WI38 (cell line): Measurements from ENCODE around the gene SIRPG.
"Not testable (repeated sequence)": the region's sequence is repeated elsewhere in the genome, so short reads cannot be mapped to it uniquely, and the experiment has no call there.

Experiments used
- H3K4me3 ChIP-seq: 2 replicates; pipeline ENCODE4 v1.5.1; 2011; ENCODE audit warnings: low read depth, mild to moderate bottlenecking, control low read depth, low read length
- TF ChIP-seq, protein P1 (sequence below): IDR thresholded peaks from 2 replicates; pipeline ENCODE4 v1.5.1; 2012; ENCODE audit warnings: low read depth, mild to moderate bottlenecking, control low read depth, low read length

Gene SIRPG

GRCh38 chr20:1618954-1619540 lies 38.5 kb downstream of the SIRPG start:
- H3K4me3 ChIP-seq = no peak overlapping the region
- TF ChIP-seq, protein P1, sequence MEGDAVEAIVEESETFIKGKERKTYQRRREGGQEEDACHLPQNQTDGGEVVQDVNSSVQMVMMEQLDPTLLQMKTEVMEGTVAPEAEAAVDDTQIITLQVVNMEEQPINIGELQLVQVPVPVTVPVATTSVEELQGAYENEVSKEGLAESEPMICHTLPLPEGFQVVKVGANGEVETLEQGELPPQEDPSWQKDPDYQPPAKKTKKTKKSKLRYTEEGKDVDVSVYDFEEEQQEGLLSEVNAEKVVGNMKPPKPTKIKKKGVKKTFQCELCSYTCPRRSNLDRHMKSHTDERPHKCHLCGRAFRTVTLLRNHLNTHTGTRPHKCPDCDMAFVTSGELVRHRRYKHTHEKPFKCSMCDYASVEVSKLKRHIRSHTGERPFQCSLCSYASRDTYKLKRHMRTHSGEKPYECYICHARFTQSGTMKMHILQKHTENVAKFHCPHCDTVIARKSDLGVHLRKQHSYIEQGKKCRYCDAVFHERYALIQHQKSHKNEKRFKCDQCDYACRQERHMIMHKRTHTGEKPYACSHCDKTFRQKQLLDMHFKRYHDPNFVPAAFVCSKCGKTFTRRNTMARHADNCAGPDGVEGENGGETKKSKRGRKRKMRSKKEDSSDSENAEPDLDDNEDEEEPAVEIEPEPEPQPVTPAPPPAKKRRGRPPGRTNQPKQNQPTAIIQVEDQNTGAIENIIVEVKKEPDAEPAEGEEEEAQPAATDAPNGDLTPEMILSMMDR = no peak

- TF ChIP-seq, protein P1 = no peak
- no peak overlapping the region for H3K4me3 ChIP-seq
Measured at GRCh38 chr20:1618479-1618878, 39.1 kb downstream of the SIRPG start.

- TF ChIP-seq, protein P1 = no peak
- no peak overlapping the region for H3K4me3 ChIP-seq
Measured at GRCh38 chr20:1616858-1617434, 40.6 kb downstream of the SIRPG start.

GRCh38 chr20:1610404-1610803 lies 47.2 kb downstream of the SIRPG start:
- not testable (repeated sequence) for H3K4me3 ChIP-seq

- H3K4me3 ChIP-seq = not testable (repeated sequence)
Measured at GRCh38 chr20:1608678-1609347, 48.8 kb downstream of the SIRPG start.

GRCh38 chr20:1600736-1601135 lies 56.8 kb downstream of the SIRPG start:
- H3K4me3 ChIP-seq = no peak overlapping the region

GRCh38 chr20:1595333-1595732 lies 62.2 kb downstream of the SIRPG start:
- TF ChIP-seq, protein P1 = no peak
- H3K4me3 ChIP-seq = no peak overlapping the region

More at GRCh38 chr20:1600736-1601135, 56.8 kb downstream of the SIRPG start:
- TF ChIP-seq, protein P1 = no peak

DNA sequence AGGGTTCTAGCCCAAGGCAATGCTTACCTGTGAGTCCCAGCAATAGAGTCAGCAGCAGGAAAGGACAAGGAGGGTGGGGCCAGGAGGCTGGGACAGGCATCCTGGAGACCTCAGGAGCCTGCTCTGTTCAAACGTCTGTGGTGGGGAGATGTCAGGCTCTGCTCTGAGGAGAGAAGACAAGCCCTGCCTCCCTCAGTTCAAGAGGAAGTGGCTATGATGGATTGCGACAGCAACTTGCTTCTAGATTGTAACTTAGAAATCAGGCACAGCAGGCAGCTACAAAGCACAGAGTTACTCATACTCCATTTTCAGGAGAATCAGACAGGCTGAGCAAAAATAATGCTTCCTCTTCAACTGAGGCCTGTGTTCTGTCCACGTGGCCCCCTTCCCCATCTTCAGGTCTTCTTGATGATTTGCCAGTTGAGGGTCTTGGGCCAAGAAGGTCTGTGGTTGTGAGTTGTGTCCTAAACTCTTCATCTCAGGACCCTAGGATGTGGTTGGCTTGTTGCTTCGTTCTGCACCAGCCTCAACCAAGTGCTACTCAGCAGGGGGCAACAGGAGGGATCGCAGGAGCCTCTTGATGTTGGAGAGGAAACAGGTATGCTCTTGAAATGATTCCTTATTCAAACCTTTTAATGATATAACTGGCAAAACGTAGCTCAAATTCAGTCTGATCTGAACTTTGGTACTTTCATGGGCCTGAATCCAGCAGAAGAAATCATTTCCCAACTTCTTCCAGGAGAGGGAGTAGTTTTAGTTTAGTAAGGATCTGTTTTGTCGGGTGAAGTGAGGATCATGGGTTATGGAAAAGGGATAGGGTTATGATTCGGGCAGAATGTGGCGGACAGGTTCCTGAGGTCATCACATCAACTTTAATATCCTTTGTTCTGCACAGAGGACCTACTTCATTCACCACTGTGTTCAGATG lies 68.8 kb downstream of the SIRPG start:
- TF ChIP-seq, protein P1 = no peak

More for the DNA sequence above, 68.8 kb downstream of the SIRPG start:
- no peak overlapping the region for H3K4me3 ChIP-seq
